Measurements from ENCODE around the gene NTSR1. TPM values are rescaled to one million over a fixed set of nuclear protein-coding genes. Genes with fewer than 3 reads are reported as not detected.

NTSR1 gene
- total RNA-seq, 1 experiment from 2014 or later: 7.8 TPM

DNA sequence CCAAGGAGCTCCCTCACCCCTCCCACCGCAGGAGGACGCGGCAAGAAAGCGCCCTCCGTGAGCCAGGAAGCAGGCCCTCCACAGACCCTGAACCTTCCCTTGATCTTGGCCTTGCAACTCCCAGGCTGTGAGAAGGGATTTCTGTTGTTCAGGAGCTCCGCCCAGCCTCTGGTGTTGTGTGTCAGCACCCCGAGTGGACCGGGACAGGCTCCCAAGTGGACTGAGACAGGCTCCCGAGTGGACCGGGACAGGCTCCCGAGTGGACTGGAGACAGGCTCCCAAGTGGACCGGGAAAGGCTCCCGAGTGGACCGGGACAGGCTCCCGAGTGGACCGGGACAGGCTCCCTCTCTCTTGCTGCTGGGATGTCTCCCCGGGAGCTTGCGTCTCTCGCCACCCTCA lies 9.3 kb upstream of the NTSR1 start:
- no peak overlapping the region for H3K4me3 ChIP-seq (ENCODE audit: low read length)
- H3K9me3 ChIP-seq (ENCODE audit: low read length): no peaks in the 10 kb centered on the region
- no peaks in the 10 kb centered on the region for H3K27me3 ChIP-seq (ENCODE audit: low read length)
- POLR2A ChIA-PET (ENCODE audit: unreplicated experiment): no interaction called here
- no peaks in the 10 kb centered on the region for H3K9me2 ChIP-seq (replicated peaks; ENCODE audit: low read length)
- intact Hi-C loops (cut with micrococcal nuclease): no loop called here
- H3K4me1 ChIP-seq (ENCODE audit: insufficient read depth, low read length): peaks cover 17% of the 10 kb centered on the region
- H3K27ac ChIP-seq (ENCODE audit: low read length): no peak overlapping the region
- no TSS peak for BruUV-seq (replicated peaks)
- H3F3A ChIP-seq (ENCODE audit: low read length, unreplicated experiment): peaks cover 5% of the 10 kb centered on the region
- no peak overlapping the region for H3K4me2 ChIP-seq (ENCODE audit: low read length)
- H3K9ac ChIP-seq (ENCODE audit: low read length): no peak overlapping the region
- no peaks in the 10 kb centered on the region for H4K20me1 ChIP-seq (ENCODE audit: low read length)
- no peaks in the 10 kb centered on the region for H3K79me2 ChIP-seq (ENCODE audit: low read length)
- H2AFZ ChIP-seq (ENCODE audit: low read length): no peak overlapping the region
- CTCF ChIA-PET: no interaction called here
- ATAC-seq (no peak), DNase-seq (no peak)
- no peaks in the 10 kb centered on the region for H3K36me3 ChIP-seq (ENCODE audit: low read depth, low read length)
- no peak for TF ChIP-seq EZH2phosphoT487 (IDR thresholded peaks at IDR 0.05; ENCODE audit: borderline replicate concordance, low read length)
- TF ChIP-seq EZH2 (IDR thresholded peaks at IDR 0.05; ENCODE audit: low read length, unreplicated experiment): no peak
- TF ChIP-seq, protein P1, sequence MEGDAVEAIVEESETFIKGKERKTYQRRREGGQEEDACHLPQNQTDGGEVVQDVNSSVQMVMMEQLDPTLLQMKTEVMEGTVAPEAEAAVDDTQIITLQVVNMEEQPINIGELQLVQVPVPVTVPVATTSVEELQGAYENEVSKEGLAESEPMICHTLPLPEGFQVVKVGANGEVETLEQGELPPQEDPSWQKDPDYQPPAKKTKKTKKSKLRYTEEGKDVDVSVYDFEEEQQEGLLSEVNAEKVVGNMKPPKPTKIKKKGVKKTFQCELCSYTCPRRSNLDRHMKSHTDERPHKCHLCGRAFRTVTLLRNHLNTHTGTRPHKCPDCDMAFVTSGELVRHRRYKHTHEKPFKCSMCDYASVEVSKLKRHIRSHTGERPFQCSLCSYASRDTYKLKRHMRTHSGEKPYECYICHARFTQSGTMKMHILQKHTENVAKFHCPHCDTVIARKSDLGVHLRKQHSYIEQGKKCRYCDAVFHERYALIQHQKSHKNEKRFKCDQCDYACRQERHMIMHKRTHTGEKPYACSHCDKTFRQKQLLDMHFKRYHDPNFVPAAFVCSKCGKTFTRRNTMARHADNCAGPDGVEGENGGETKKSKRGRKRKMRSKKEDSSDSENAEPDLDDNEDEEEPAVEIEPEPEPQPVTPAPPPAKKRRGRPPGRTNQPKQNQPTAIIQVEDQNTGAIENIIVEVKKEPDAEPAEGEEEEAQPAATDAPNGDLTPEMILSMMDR (conservative IDR thresholded peaks at IDR 0.05; ENCODE audit: low read depth, low read length): no peak

DNA sequence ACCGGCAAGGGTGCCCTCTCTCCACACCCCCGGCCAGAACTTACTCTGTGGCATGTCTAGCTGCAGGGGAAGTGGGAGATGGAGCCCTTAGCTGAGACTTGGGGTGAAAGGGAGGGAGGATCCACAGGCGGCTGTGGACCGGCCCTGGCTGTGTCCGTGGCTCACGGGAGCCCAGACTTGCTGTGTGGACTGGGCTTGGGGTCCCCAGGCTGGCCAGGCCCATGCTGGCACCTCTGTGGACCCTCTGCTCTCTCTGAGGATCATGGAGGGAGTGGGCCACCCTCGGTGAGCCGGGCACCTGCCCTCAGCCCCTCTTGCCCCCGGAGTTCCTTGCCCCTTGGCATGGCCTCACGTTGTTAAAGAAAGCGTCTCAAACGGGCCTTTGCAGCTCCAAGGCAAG lies 8.9 kb upstream of the NTSR1 start:
- H3K4me2 ChIP-seq (ENCODE audit: low read length): no peak overlapping the region
- DNase-seq (no peak), ATAC-seq (no peak)
- H3F3A ChIP-seq (ENCODE audit: low read length, unreplicated experiment): peaks cover 6% of the 10 kb centered on the region
- H4K20me1 ChIP-seq (ENCODE audit: low read length): no peaks in the 10 kb centered on the region
- TF ChIP-seq EZH2phosphoT487 (IDR thresholded peaks at IDR 0.05; ENCODE audit: borderline replicate concordance, low read length) (no peak), EZH2 (IDR thresholded peaks at IDR 0.05; ENCODE audit: low read length, unreplicated experiment) (no peak)
- TF ChIP-seq, protein P1 (conservative IDR thresholded peaks at IDR 0.05; ENCODE audit: low read depth, low read length): no peak
- ChIA-PET CTCF (no interaction called here), POLR2A (ENCODE audit: unreplicated experiment) (no interaction called here)
- no TSS peak for BruUV-seq (replicated peaks)
- H3K27me3 ChIP-seq (ENCODE audit: low read length): no peaks in the 10 kb centered on the region
- no peaks in the 10 kb centered on the region for H3K79me2 ChIP-seq (ENCODE audit: low read length)
- no peaks in the 10 kb centered on the region for H3K36me3 ChIP-seq (ENCODE audit: low read depth, low read length)
- peaks cover 22% of the 10 kb centered on the region for H3K4me1 ChIP-seq (ENCODE audit: insufficient read depth, low read length)
- H3K9ac ChIP-seq (ENCODE audit: low read length): no peak overlapping the region
- intact Hi-C loops (cut with micrococcal nuclease): no loop called here
- H3K9me2 ChIP-seq (replicated peaks; ENCODE audit: low read length): no peaks in the 10 kb centered on the region
- H2AFZ ChIP-seq (ENCODE audit: low read length): no peak overlapping the region
- H3K4me3 ChIP-seq (ENCODE audit: low read length): no peak overlapping the region
- no peak overlapping the region for H3K27ac ChIP-seq (ENCODE audit: low read length)
- no peaks in the 10 kb centered on the region for H3K9me3 ChIP-seq (ENCODE audit: low read length)

DNA sequence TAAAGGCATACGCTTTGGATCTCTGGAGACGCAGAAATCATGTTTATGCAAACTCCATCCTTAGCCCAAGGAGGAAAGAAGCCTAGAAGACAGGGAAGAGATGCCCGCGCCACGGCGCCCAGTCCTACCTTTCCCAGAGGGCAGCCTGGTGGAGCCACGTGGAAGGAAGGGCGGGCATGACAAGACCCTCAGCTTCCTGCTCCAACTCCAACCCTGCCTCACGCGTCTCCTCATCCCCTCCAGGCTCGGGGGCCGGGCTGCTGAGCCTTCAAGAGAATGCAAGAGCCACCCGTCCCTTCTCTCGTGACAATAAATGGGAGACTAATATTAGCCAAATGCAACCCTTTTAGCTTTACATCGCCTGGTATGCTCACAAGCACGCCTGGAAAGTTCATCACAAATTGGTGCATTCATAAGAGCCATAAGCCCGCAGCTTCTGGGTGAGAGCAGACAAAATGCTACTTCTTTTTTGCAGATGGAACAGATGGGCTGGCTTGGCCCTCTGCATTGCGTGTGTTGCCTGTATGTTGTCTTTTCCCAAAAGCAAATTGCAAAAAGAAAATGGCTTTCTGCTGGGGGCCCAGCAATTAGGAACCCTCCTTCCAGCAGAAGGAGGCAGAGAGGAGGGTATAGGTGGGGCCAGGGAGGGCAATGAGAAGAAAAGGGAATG lies 8.2 kb upstream of the NTSR1 start:
- no peak overlapping the region for H3K27ac ChIP-seq (ENCODE audit: low read length)
- H4K20me1 ChIP-seq (ENCODE audit: low read length): no peaks in the 10 kb centered on the region
- H3K4me3 ChIP-seq (ENCODE audit: low read length): no peak overlapping the region
- peaks cover 28% of the 10 kb centered on the region for H3K4me1 ChIP-seq (ENCODE audit: insufficient read depth, low read length)
- BruUV-seq (replicated peaks): no TSS peak
- H3K36me3 ChIP-seq (ENCODE audit: low read depth, low read length): no peaks in the 10 kb centered on the region
- TF ChIP-seq, protein P1 (conservative IDR thresholded peaks at IDR 0.05; ENCODE audit: low read depth, low read length): no peak
- TF ChIP-seq EZH2phosphoT487 (IDR thresholded peaks at IDR 0.05; ENCODE audit: borderline replicate concordance, low read length) (no peak), EZH2 (IDR thresholded peaks at IDR 0.05; ENCODE audit: low read length, unreplicated experiment) (no peak)
- POLR2A ChIA-PET (ENCODE audit: unreplicated experiment): no interaction called here
- no peak overlapping the region for H3K9ac ChIP-seq (ENCODE audit: low read length)
- DNase-seq (no peak), ATAC-seq (no peak)
- no peaks in the 10 kb centered on the region for H3K79me2 ChIP-seq (ENCODE audit: low read length)
- intact Hi-C loops (cut with micrococcal nuclease): no loop called here
- no peak overlapping the region for H3K4me2 ChIP-seq (ENCODE audit: low read length)
- H2AFZ ChIP-seq (ENCODE audit: low read length): no peak overlapping the region
- no peaks in the 10 kb centered on the region for H3K27me3 ChIP-seq (ENCODE audit: low read length)
- no peaks in the 10 kb centered on the region for H3K9me3 ChIP-seq (ENCODE audit: low read length)
- CTCF ChIA-PET: no interaction called here
- H3F3A ChIP-seq (ENCODE audit: low read length, unreplicated experiment): peaks cover 6% of the 10 kb centered on the region
- H3K9me2 ChIP-seq (replicated peaks; ENCODE audit: low read length): no peaks in the 10 kb centered on the region
